BJ (cell line): ENCODE results near the gene MAGEF1. TPM values are rescaled to one million over a fixed set of nuclear protein-coding genes. Genes with fewer than 3 reads are reported as not detected.
A peak's percentile ranks its signal among the peaks of the same experiment; 100 is the strongest.

Experiments used
- CTCF ChIA-PET: fragments of 350-600 bp; formaldehyde crosslinking; extraction: SDS; loops from one replicate; lab custom pipeline; 2021; ENCODE audit warnings: antibody characterized with exemption, inconsistent platforms; lab: Yijun Ruan, JAX
- POLR2A ChIA-PET: fragments of 300-600 bp; sonication (Branson Sonifier 250); formaldehyde crosslinking; extraction: SDS; loops from one replicate; lab custom pipeline; 2021; ENCODE audit warnings: antibody characterized with exemption; lab: Charles Lee
- DNase-seq: peaks from one replicate; pipeline ENCODE4 v3.0.0-alpha.2; 2011; ENCODE audit warnings: low read depth
- H3K27me3 ChIP-seq: 2 replicates; pipeline ENCODE4 v1.6.0; 2011; ENCODE audit warnings: low read length; ENCODE audit not compliant: control insufficient read depth, insufficient read depth
- H3K36me3 ChIP-seq: 2 replicates; pipeline ENCODE4 v1.5.1; 2011; ENCODE audit warnings: low read length; ENCODE audit not compliant: control insufficient read depth, insufficient read depth
- H3K4me3 ChIP-seq: 2 replicates; pipeline ENCODE4 v1.5.1; 2011; ENCODE audit warnings: low read depth, mild to moderate bottlenecking, control low read depth, low read length
- CTCF ChIP-seq: IDR thresholded peaks from 2 replicates; pipeline ENCODE4 v1.5.1; 2011; ENCODE audit warnings: low read depth, mild to moderate bottlenecking, control low read depth, inconsistent platforms, low read length, moderate library complexity; ENCODE audit not compliant: insufficient read depth
- polyA plus RNA-seq: library from polyadenylated mRNA; depleted of rRNA; stranded (reverse); fragments of >200 nt; gene quantifications from 2 replicates; pipeline ENCODE4 v1.2.3, GENCODE V29; 2011

MAGEF1 gene
- polyA plus RNA-seq, 1 experiment: 14.3 TPM

- no peak for TF ChIP-seq CTCF
- Histone ChIP-seq H3K27me3 (peaks cover 4% of the 10 kb centered on the region), H3K36me3 (no peaks in the 10 kb centered on the region), H3K4me3 (no peak overlapping the region)
- DNase-seq: peak; percentile 28
- ChIA-PET POLR2A (no interaction called here), CTCF (interaction anchor here (0.9 to 2.2 kb wide), 4 partner anchors 14 to 130 kb away, joined by 3 to 9 read pairs (median 4); partner anchors contain the start of gene EPHB3)
These were observed 20.2 kb downstream of the MAGEF1 start for GRCh38 chr3:184691397-184692231.

GRCh38 chr3:184690192-184690883, 21.5 kb downstream of the MAGEF1 start:
- Histone ChIP-seq H3K36me3 (no peaks in the 10 kb centered on the region), H3K4me3 (no peak overlapping the region), H3K27me3 (peaks cover 4% of the 10 kb centered on the region)
- no peak for DNase-seq
- CTCF ChIA-PET: interaction anchor here (1.2 to 3.1 kb wide), 3 partner anchors 10 to 129 kb away, joined by 3 to 20 read pairs (median 6); partner anchors contain the start of gene EPHB3
- no peak for TF ChIP-seq CTCF
- POLR2A ChIA-PET: no interaction called here

- Histone ChIP-seq H3K4me3 (no peak overlapping the region), H3K27me3 (peaks cover 15% of the 10 kb centered on the region), H3K36me3 (no peaks in the 10 kb centered on the region)
- POLR2A ChIA-PET: interaction anchor here (1.3 kb wide), 1 partner anchor 22 kb away, joined by 6 read pairs; no protein-coding TSS in a partner anchor
- TF ChIP-seq CTCF: no peak
- DNase-seq: no peak
- CTCF ChIA-PET: interaction anchor here (0.7 to 3.1 kb wide), 7 partner anchors 10 to 136 kb away, joined by 3 to 20 read pairs (median 6); partner anchors contain the start of gene EPHB3
These were observed 23.0 kb downstream of the MAGEF1 start for GRCh38 chr3:184688882-184689271.

GRCh38 chr3:184688251-184688881, 23.5 kb downstream of the MAGEF1 start:
- peaks cover 15% of the 10 kb centered on the region for H3K27me3 ChIP-seq
- H3K4me3 ChIP-seq: no peak overlapping the region
- peak; percentile 78 for DNase-seq
- H3K36me3 ChIP-seq: no peaks in the 10 kb centered on the region
- ChIA-PET CTCF (interaction anchor here (0.6 to 3.1 kb wide), 8 partner anchors 10 to 136 kb away, joined by 3 to 20 read pairs (median 4); partner anchors contain the start of gene EPHB3), POLR2A (interaction anchor here (1.3 kb wide), 1 partner anchor 23 kb away, joined by 6 read pairs; no protein-coding TSS in a partner anchor)
- peak; percentile 25; the same call in 1 of the 2 replicates for TF ChIP-seq CTCF
